ENCODE data around the gene TULP3. TPM values are rescaled to one million over a fixed set of nuclear protein-coding genes. Genes with fewer than 3 reads are reported as not detected.

TULP3 gene
- total and polyA plus RNA-seq, 2 of the 8 experiments (the other 6 are each of a cell fraction or from before 2014, with no cell fraction given) = 18.4 to 21.2 TPM

DNA sequence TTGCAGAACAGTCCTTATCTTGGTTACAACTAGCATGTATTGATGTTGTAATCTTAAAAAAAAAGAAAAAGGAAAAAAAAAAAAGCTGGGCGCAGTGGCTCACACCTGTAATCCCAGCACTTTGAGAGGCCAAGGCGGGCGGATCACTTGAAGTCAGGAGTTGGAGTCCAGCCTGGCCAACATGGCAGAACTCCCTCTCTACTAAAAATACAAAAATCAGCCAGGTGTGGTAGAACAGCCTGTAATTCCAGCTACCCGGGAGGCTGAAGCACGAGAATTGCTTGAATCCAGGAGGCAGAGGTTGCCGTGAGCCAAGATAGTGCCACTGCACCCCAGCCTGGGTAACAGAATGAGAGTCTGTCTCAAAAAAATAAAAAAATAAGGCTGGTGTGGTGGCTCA, 42.9 kb downstream of the TULP3 start:
- Histone ChIP-seq H2BK120ac (replicated peaks; ENCODE audit: low read depth, low read length) (no peak overlapping the region), H3K79me2 (ENCODE audit: control insufficient read depth in 1 of 2, insufficient read depth in 2 of 2, low read length in 2 of 2) (no peaks in the 10 kb centered on the region), H3K23me2 (ENCODE audit: low read depth, low read length) (0 out of 2 replicates have a peak, but pooled peaks cover 1% of the 10 kb centered on the region), H3K4me2 (ENCODE audit: insufficient read depth in 1 of 2, low read depth in 2 of 2, low read length in 2 of 2) (no peak overlapping the region), H3K4me3 (ENCODE audit: extremely low read depth in 1 of 4, insufficient read depth in 2 of 4, low read depth in 3 of 4, low read length in 4 of 4) (no peak overlapping the region), H3K56ac (replicated peaks; ENCODE audit: insufficient read length, low read depth, low read length) (no peak overlapping the region), H3K23ac (ENCODE audit: insufficient read length) (no peak overlapping the region), H2AK5ac (ENCODE audit: low read depth, low read length) (no peak overlapping the region), H3K27ac (ENCODE audit: low read depth, low read length) (no peak overlapping the region), H3K36me3 (ENCODE audit: control insufficient read depth in 2 of 4, insufficient read depth in 4 of 4, low read length in 3 of 4) (peaks cover 0 to 15% (median 6%) of the 10 kb centered on the region in 4 experiments; a peak in 5 of 8 replicates), H4K8ac (ENCODE audit: extremely low read depth, insufficient read depth, low read length) (no peak overlapping the region), H4K91ac (replicated peaks; ENCODE audit: insufficient read length, low read length) (no peak overlapping the region), H3K9ac (replicated peaks in 1 of 4; ENCODE audit: extremely low read depth in 1 of 4, low read depth in 3 of 4, low read length in 3 of 4) (no peak overlapping the region), H3K18ac (ENCODE audit: extremely low read depth, low read length) (no peak overlapping the region), H3K79me1 (ENCODE audit: low read depth, low read length) (no peaks in the 10 kb centered on the region), H3K4ac (replicated peaks; ENCODE audit: insufficient read length, low read depth, low read length) (no peak overlapping the region), H3K14ac (ENCODE audit: insufficient read length) (no peak overlapping the region), H2BK20ac (ENCODE audit: low read length) (no peak overlapping the region), H3K4me1 (replicated peaks in 1 of 4; ENCODE audit: control insufficient read depth in 3 of 4, insufficient read depth in 4 of 4, low read length in 3 of 4) (no peaks in the 10 kb centered on the region), H3K9me3 (ENCODE audit: insufficient read depth in 2 of 2, low read depth in 1 of 2, low read length in 1 of 2) (no peaks in the 10 kb centered on the region), H4K20me1 (replicated peaks in 1 of 2; ENCODE audit: control insufficient read depth in 1 of 2, insufficient read depth in 2 of 2, low read length in 2 of 2) (no peaks in the 10 kb centered on the region), H4K5ac (ENCODE audit: insufficient read length, low read depth, low read length) (no peak overlapping the region), H2BK15ac (ENCODE audit: low read length) (no peak overlapping the region), H2BK5ac (ENCODE audit: low read depth, low read length) (no peak overlapping the region), H2BK12ac (ENCODE audit: low read depth, low read length) (no peak overlapping the region), H2AFZ (ENCODE audit: low read length) (no peak overlapping the region), H3K27me3 (replicated peaks in 1 of 4; ENCODE audit: control insufficient read depth in 3 of 4, extremely low read depth in 1 of 4, insufficient read depth in 3 of 4, low read length in 3 of 4) (no peaks in the 10 kb centered on the region)
- TF ChIP-seq RAD21 (IDR thresholded peaks at IDR 0.05 in 1 of 2, conservative IDR thresholded peaks at IDR 0.05 in 1 of 2; ENCODE audit: low read depth in 2 of 2, low read length in 2 of 2) = no peak
- TF ChIP-seq TEAD4 (IDR thresholded peaks at IDR 0.05; ENCODE audit: low read depth, low read length) = no peak
- TF ChIP-seq YY1 (IDR thresholded peaks at IDR 0.05; ENCODE audit: low read depth, low read length) = no peak
- TF ChIP-seq HDAC6 (IDR thresholded peaks at IDR 0.05; ENCODE audit: low read depth, low read length) = no peak
- TF ChIP-seq RXRA (IDR thresholded peaks at IDR 0.05; ENCODE audit: insufficient read depth, low read depth, low read length) = no peak
- TF ChIP-seq SP1 (IDR thresholded peaks at IDR 0.05; ENCODE audit: low read depth, low read length) = no peak
- TF ChIP-seq NANOG (IDR thresholded peaks at IDR 0.05; ENCODE audit: insufficient read depth, low read depth, low read length, poor library complexity, severe bottlenecking) = no peak
- no peak for TF ChIP-seq GABPA (IDR thresholded peaks at IDR 0.05; ENCODE audit: borderline replicate concordance, insufficient read depth, low read length)
- TF ChIP-seq CBX8 (IDR thresholded peaks at IDR 0.05; ENCODE audit: borderline replicate concordance, low read depth, low read length) = no peak
- no peak for TF ChIP-seq GTF2F1 (IDR thresholded peaks at IDR 0.05; ENCODE audit: borderline replicate concordance, low read depth, low read length)
- WGBS, 2 experiments (ENCODE audit: extremely low coverage in 1 of 2, insufficient coverage in 1 of 2, insufficient read length in 1 of 2, insufficient replicate concordance in 2 of 2, low coverage in 1 of 2, low lambda C conversion rate in 2 of 2, missing lambda C conversion rate in 1 of 2) = 97% methylated on average over 6 of the region's 6 CpGs; no CpG with 5 or more reads in 1 of the 2 experiments
- ChIA-PET CTCF (ENCODE audit: partially characterized antibody) (interaction anchor here (0.7 to 4.2 kb wide), 7 partner anchors 9 to 100 kb away, joined by 3 to 21 read pairs (median 4); no protein-coding TSS in a partner anchor), POLR2A (ENCODE audit: partially characterized antibody) (interaction anchor here (1.2 kb wide), 1 partner anchor 27 kb away, joined by 3 read pairs; no protein-coding TSS in a partner anchor)
- DNase-seq (ENCODE audit: low read depth in 1 of 2, low spot score in 2 of 2) (no peak), FAIRE-seq (no peak)
